MM.1S (cell line): Measurements from ENCODE around the gene MRC1.

ENCODE experiments used
- EZH2 ChIP-seq: fragments of 300-600 bp; sonication (generic); optimal IDR thresholded peaks from 2 replicates; pipeline ENCODE3; 2017; ENCODE audit warnings: low read depth, mild to moderate bottlenecking, antibody characterized with exemption, low read length, mixed read lengths
- EZH2phosphoT487 ChIP-seq: fragments of 300-600 bp; sonication (generic); IDR thresholded peaks from 2 replicates; pipeline ENCODE4 v1.6.1; 2018; ENCODE audit warnings: antibody characterized with exemption, low read length
- TF ChIP-seq, protein P1 (sequence below): fragments of 300-600 bp; sonication (generic); IDR thresholded peaks from 2 replicates; pipeline ENCODE4 v1.5.1; 2016; ENCODE audit warnings: antibody characterized with exemption, low read length, mixed read lengths

DNA sequence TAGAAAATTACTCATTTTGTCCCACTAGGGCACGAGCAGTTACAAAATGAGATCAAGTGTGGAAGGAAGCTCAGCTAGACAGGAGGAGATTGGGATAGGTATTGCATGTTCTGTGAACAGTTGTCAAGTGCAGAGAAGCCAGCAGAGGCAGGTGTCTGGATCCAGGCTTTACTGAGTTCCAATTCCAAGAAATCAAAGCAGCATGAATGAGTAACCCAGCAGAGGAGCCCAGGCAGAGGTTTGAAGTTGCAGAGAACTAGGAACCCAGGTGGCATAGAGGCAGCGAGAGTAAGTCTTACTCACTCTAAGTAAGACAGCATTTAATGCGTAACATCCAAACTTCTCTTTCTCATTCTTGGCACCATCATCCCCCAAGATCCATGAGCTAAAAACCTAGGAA lies 11.8 kb downstream of the MRC1 start:
- TF ChIP-seq, protein P1, sequence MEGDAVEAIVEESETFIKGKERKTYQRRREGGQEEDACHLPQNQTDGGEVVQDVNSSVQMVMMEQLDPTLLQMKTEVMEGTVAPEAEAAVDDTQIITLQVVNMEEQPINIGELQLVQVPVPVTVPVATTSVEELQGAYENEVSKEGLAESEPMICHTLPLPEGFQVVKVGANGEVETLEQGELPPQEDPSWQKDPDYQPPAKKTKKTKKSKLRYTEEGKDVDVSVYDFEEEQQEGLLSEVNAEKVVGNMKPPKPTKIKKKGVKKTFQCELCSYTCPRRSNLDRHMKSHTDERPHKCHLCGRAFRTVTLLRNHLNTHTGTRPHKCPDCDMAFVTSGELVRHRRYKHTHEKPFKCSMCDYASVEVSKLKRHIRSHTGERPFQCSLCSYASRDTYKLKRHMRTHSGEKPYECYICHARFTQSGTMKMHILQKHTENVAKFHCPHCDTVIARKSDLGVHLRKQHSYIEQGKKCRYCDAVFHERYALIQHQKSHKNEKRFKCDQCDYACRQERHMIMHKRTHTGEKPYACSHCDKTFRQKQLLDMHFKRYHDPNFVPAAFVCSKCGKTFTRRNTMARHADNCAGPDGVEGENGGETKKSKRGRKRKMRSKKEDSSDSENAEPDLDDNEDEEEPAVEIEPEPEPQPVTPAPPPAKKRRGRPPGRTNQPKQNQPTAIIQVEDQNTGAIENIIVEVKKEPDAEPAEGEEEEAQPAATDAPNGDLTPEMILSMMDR = no peak
- TF ChIP-seq EZH2 (no peak), EZH2phosphoT487 (no peak)
